ENCODE data around the gene CDC123. TPM values are rescaled to one million over a fixed set of nuclear protein-coding genes. Genes with fewer than 3 reads are reported as not detected.

The CDC123 gene, protein sequence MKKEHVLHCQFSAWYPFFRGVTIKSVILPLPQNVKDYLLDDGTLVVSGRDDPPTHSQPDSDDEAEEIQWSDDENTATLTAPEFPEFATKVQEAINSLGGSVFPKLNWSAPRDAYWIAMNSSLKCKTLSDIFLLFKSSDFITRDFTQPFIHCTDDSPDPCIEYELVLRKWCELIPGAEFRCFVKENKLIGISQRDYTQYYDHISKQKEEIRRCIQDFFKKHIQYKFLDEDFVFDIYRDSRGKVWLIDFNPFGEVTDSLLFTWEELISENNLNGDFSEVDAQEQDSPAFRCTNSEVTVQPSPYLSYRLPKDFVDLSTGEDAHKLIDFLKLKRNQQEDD
- 111 and 114 TPM in 2 replicates for total RNA-seq

DNA sequence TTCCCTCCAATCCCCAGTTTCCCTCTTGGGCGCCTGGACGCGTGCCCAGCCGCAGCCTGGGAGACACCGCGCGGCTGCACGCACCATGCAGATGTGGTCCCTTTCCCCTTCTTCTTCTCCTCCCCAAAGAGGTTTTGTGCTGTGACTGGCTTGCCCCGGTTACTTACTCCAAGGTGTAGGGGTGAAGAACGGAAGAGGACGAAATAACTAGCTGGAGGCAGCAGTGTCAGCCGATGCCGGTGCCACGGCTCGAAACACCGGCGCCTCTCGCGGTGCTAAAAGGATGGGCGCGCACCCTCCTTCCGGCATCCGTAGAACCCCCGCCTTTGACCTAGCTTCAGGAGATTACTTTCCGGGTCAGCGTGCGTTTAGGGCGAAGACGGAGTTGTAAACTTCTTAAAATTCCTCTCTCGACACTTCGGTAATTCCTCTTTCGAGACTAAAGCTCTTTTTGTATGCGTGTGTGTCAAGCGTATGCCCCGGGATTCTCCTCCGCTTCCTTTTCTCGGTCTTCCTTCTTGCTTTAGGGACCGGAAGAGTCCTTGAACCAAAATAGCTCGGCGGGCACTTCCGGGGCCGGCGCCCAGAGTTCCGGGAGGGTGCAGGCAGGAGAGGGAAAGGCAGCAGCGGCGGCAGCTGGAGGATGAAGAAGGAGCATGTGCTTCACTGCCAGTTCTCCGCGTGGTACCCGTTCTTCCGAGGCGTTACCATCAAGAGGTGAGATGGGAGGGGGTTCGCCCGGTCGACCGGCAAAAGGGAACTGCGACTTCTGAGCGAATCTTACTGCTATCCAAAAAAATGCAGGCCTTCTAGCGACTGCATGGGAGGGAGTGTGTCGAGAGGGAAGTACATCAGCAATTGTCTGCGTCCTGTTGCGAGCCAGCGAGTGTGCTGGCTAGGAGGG lies at the start of gene CDC123, which contains the start of gene NUDT5:
TSS of gene CDC123 (plus strand) at position 586 of the 904 bp plus-strand sequence. CDS start at position 644, 58 bp downstream.
TSS of gene NUDT5 (minus strand) at position 289 of the 904 bp plus-strand sequence. CDS start 9,600 bp downstream, outside the sequence.

Other genes with a start within 250 kb of the CDC123 start
- gene UPF2, start 153.4 kb upstream of the CDC123 start, total RNA-seq, result 14.5 and 17.1 TPM in 2 replicates
- gene DHTKD1, start 127.2 kb upstream of the CDC123 start, total RNA-seq, result 16.6 and 19.6 TPM in 2 replicates
- gene SEC61A2, start 66.5 kb upstream of the CDC123 start, total RNA-seq, result 10.9 and 11.1 TPM in 2 replicates
- 63.3 and 75.4 TPM in 2 replicates for gene NUDT5, start 297 bp upstream of the CDC123 start, total RNA-seq
- 14.4 and 19.3 TPM in 2 replicates for gene CAMK1D, start 153.4 kb downstream of the CDC123 start, total RNA-seq

All from articular chondrocyte of knee joint (primary cell).